ENCODE data around the gene AARS2.

AARS2 gene

GRCh38 chr6:44265722-44266233 lies 47.4 kb downstream of the AARS2 start:
- peak overlapping the region; percentile 91 for H3K4me2 ChIP-seq (ENCODE audit: low read length)
- no peaks in the 10 kb centered on the region for H4K20me1 ChIP-seq (ENCODE audit: insufficient read depth, low read length)
- no peaks in the 10 kb centered on the region for H3F3A ChIP-seq (ENCODE audit: insufficient read depth, low read length)
- H3K9me3 ChIP-seq (ENCODE audit: low read length) = no peaks in the 10 kb centered on the region
- H3K9me2 ChIP-seq (ENCODE audit: low read depth, low read length) = no peaks in the 10 kb centered on the region
- peaks cover 44% of the 10 kb centered on the region for H3K4me1 ChIP-seq (ENCODE audit: insufficient read depth, low read length, severe bottlenecking)
- TF ChIP-seq CTCF (IDR thresholded peaks at IDR 0.05; ENCODE audit: low read length) (no peak), EZH2 (IDR thresholded peaks at IDR 0.05; ENCODE audit: borderline replicate concordance, low read length) (no peak)
- peaks cover 12% of the 10 kb centered on the region; the same call in 1 of the 2 replicates for H3K36me3 ChIP-seq (ENCODE audit: insufficient read depth, low read length)
- H3K27me3 ChIP-seq (ENCODE audit: insufficient read depth, low read length) = 0 out of 2 replicates have a peak, but pooled peaks cover 6% of the 10 kb centered on the region
- H3K4me3 ChIP-seq (ENCODE audit: low read depth, low read length, poor library complexity, severe bottlenecking) = peak overlapping the region; percentile 76
- H3K9ac ChIP-seq (ENCODE audit: low read length) = no peak overlapping the region
- H3K27ac ChIP-seq (ENCODE audit: low read depth, low read length, poor library complexity, severe bottlenecking) = no peak overlapping the region
- no peak overlapping the region for H2AFZ ChIP-seq (ENCODE audit: low read length)
- H3K79me2 ChIP-seq (ENCODE audit: insufficient read depth, low read length) = no peaks in the 10 kb centered on the region

GRCh38 chr6:44265007-44265721 lies 48.0 kb downstream of the AARS2 start, which contains the start of gene NFKBIE:
TSS of gene NFKBIE (minus strand) at chr6:44265551. CDS start at chr6:44265346, 205 bp downstream.
- peak within 1 kb of the TSS; percentile 80 for H3K27ac ChIP-seq (ENCODE audit: low read depth, low read length, poor library complexity, severe bottlenecking)

More at GRCh38 chr6:44265007-44265721, 48.0 kb downstream of the AARS2 start, which contains the start of gene NFKBIE:
- no peak within 1 kb of the TSS for H2AFZ ChIP-seq (ENCODE audit: low read length)
- H4K20me1 ChIP-seq (ENCODE audit: insufficient read depth, low read length) = no peaks in the 10 kb centered on the region
- 0 out of 2 replicates have a peak, but pooled peaks cover 6% of the 10 kb centered on the region for H3K27me3 ChIP-seq (ENCODE audit: insufficient read depth, low read length)
- peaks cover 50% of the 10 kb centered on the region for H3K4me1 ChIP-seq (ENCODE audit: insufficient read depth, low read length, severe bottlenecking)
- no peaks in the 10 kb centered on the region for H3K79me2 ChIP-seq (ENCODE audit: insufficient read depth, low read length)
- peaks cover 15% of the 10 kb centered on the region; the same call in 1 of the 2 replicates for H3K36me3 ChIP-seq (ENCODE audit: insufficient read depth, low read length)
- H3K9me3 ChIP-seq (ENCODE audit: low read length) = no peaks in the 10 kb centered on the region
- no peaks in the 10 kb centered on the region for H3F3A ChIP-seq (ENCODE audit: insufficient read depth, low read length)
- H3K4me2 ChIP-seq (ENCODE audit: low read length) = peak within 1 kb of the TSS; percentile 91
- peak within 1 kb of the TSS; percentile 76 for H3K4me3 ChIP-seq (ENCODE audit: low read depth, low read length, poor library complexity, severe bottlenecking)
- peak within 1 kb of the TSS; percentile 89 for H3K9ac ChIP-seq (ENCODE audit: low read length)
- no peaks in the 10 kb centered on the region for H3K9me2 ChIP-seq (ENCODE audit: low read depth, low read length)
- TF ChIP-seq CTCF (IDR thresholded peaks at IDR 0.05; ENCODE audit: low read length) = peak; percentile 72
- TF ChIP-seq EZH2 (IDR thresholded peaks at IDR 0.05; ENCODE audit: borderline replicate concordance, low read length) = no peak

Data from OCI-LY1 (cell line).